Measurements from ENCODE around the gene MCM3AP. TPM values are rescaled to one million over a fixed set of nuclear protein-coding genes. Genes with fewer than 3 reads are reported as not detected.

MCM3AP gene
- total RNA-seq, 1 experiment from 2014 or later = 88.4 TPM

GRCh38 chr21:46325073-46325912, 39.9 kb upstream of the MCM3AP start:
- H4K20me1 ChIP-seq (ENCODE audit: insufficient read depth) = no peaks in the 10 kb centered on the region
- peak overlapping the region; percentile 96 for H3K27ac ChIP-seq (ENCODE audit: low read depth, low read length)
- H3K9ac ChIP-seq (ENCODE audit: low read length) = peak overlapping the region; percentile 90
- H3K4me1 ChIP-seq (ENCODE audit: control insufficient read depth in 1 of 2, insufficient read depth in 2 of 2, low read length in 2 of 2) = peaks cover 20 to 29% of the 10 kb centered on the region in 2 experiments
- ChIA-PET POLR2A (no interaction called here), CTCF (interaction anchor here (0.9 to 1.6 kb wide), 5 partner anchors 10 to 182 kb away, joined by 3 to 14 read pairs (median 3); partner anchors contain the start of gene LSS), RAD21 (ENCODE audit: low non-redundant PET in 1 of 2, low total read pairs in 2 of 2, uncharacterized antibody in 2 of 2, unreplicated experiment in 2 of 2) (interaction anchor here in 1 of 2 experiments (1.4 kb wide), 1 partner anchor 182 kb away, joined by 4 read pairs; no protein-coding TSS in a partner anchor)
- H2AFZ ChIP-seq (ENCODE audit: low read depth, low read length, poor library complexity, severe bottlenecking) = no peak overlapping the region
- DNase-seq (ENCODE audit: low read depth, low spot score) = peak; percentile 28
- no TSS peak for BruUV-seq (replicated peaks)
- no peaks in the 10 kb centered on the region for H3K9me2 ChIP-seq (ENCODE audit: insufficient read depth)
- peaks cover 68% of the 10 kb centered on the region for H3K79me2 ChIP-seq (ENCODE audit: insufficient read depth, low read length)
- peak; percentile 40 for ATAC-seq
- H3K4me3 ChIP-seq (replicated peaks in 1 of 2; ENCODE audit: low read depth in 1 of 2, low read length in 2 of 2) = peak overlapping the region; percentile 70 to 89
- H3K36me3 ChIP-seq (ENCODE audit: control insufficient read depth in 1 of 2, insufficient read depth in 2 of 2, low read length in 2 of 2) = peaks cover 13 to 16% of the 10 kb centered on the region in 2 experiments; a peak in 3 of 4 replicates
- H3K9me3 ChIP-seq (ENCODE audit: control insufficient read depth in 1 of 2, insufficient read depth in 1 of 2, low read depth in 1 of 2, low read length in 2 of 2) = no peaks in the 10 kb centered on the region
- peak overlapping the region; percentile 81 for H3K4me2 ChIP-seq (ENCODE audit: low read length)
- intact Hi-C loops (cut with micrococcal nuclease) = loop anchor here (2.0 to 10.0 kb wide), 4 partner anchors 96 to 350 kb away; partner anchors contain the start of genes DIP2A and LSS
- no peaks in the 10 kb centered on the region for H3K27me3 ChIP-seq (ENCODE audit: insufficient read depth, low read length)
- TF ChIP-seq REST (IDR thresholded peaks at IDR 0.05; ENCODE audit: low read depth) = no peak
- peak; percentile 85 for TF ChIP-seq ZFX (IDR thresholded peaks at IDR 0.05)
- TF ChIP-seq CTCF (IDR thresholded peaks at IDR 0.05 in 2 of 3, conservative IDR thresholded peaks at IDR 0.05 in 1 of 3; ENCODE audit: borderline replicate concordance in 1 of 3, insufficient read depth in 1 of 3, low read depth in 2 of 3, low read length in 2 of 3) = peak in 2 of 3 experiments; percentile 9 to 17; a peak in 1 of 6 replicates
- TF ChIP-seq POLR2AphosphoS5 (IDR thresholded peaks at IDR 0.05; ENCODE audit: low read depth, low read length) = peak; percentile 20; the same call in 1 of the 2 replicates
- peak; percentile 20 for TF ChIP-seq POLR2A (IDR thresholded peaks at IDR 0.05; ENCODE audit: borderline replicate concordance, extremely low read depth, insufficient read depth, insufficient read length)
- no peak for TF ChIP-seq ATF3 (IDR thresholded peaks at IDR 0.05)
- no peak for TF ChIP-seq RAD21 (IDR thresholded peaks at IDR 0.05; ENCODE audit: low read depth)
